Measurements from ENCODE around the gene LSM7.

The LSM7 gene

GRCh38 chr19:2328401-2329148 is at the start of gene LSM7, which contains the start of gene SPPL2B:
Gene LSM7 (minus strand): TSS chr19:2328586. CDS start chr19:2328566, 20 bp downstream.
Gene SPPL2B (plus strand): TSS chr19:2328684. CDS start chr19:2328710, 26 bp downstream.
- H3K4me1 Mint-ChIP-seq, result peaks cover 45% of the 10 kb centered on the region

DNA sequence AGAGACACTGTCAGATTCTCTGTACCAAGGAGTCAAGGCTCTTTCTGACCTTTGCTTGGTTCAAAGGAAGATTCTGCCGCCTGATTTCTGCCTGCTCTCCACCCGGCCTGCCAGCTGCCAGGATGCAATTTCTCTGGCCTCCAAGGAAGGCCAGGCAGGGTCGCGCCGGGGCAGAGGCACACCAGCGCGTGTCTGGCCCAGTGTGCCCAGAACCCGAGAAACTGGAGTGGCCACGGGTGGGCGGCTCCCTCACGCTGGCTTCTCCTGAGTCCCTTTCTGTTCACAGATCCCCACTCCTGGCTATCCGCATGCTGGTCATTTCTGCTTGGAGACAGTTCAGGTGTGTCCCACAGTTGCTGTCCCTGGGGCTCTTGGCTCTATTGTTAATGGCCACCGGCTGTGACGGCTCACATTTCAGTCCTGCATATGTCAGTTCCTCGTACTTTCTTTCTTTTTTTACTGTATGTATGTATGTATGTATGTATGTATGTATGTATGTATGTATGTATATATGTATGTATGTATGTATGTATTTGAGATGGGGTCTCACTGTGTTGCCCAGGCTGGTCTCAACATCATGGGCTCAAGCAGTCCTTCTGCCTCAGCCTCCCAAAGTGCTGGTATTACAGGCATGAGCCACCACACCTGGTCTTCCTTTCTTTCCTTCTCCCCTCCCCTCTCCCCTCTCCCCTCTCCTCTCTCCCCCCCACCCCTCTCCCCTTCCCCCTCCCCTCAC is 48.6 kb upstream of the LSM7 start:
- H3K27ac Mint-ChIP-seq, result peak overlapping the region; percentile 61
- ATAC-seq, result peak; percentile 13

More at GRCh38 chr19:2328401-2329148, at the start of gene LSM7, which contains the start of gene SPPL2B:
- Mint-ChIP-seq H3K36me3 (peaks cover 58% of the 10 kb centered on the region), H3K27ac (peak within 1 kb of the TSS; percentile 95), H3K4me3 (peak within 1 kb of the TSS; percentile 92), H3K9me3 (no peaks in the 10 kb centered on the region)
- ATAC-seq, result peak; percentile 89
- peak; percentile 89 to 95 for DNase-seq (ENCODE audit: low spot score in 2 of 2)

DNA sequence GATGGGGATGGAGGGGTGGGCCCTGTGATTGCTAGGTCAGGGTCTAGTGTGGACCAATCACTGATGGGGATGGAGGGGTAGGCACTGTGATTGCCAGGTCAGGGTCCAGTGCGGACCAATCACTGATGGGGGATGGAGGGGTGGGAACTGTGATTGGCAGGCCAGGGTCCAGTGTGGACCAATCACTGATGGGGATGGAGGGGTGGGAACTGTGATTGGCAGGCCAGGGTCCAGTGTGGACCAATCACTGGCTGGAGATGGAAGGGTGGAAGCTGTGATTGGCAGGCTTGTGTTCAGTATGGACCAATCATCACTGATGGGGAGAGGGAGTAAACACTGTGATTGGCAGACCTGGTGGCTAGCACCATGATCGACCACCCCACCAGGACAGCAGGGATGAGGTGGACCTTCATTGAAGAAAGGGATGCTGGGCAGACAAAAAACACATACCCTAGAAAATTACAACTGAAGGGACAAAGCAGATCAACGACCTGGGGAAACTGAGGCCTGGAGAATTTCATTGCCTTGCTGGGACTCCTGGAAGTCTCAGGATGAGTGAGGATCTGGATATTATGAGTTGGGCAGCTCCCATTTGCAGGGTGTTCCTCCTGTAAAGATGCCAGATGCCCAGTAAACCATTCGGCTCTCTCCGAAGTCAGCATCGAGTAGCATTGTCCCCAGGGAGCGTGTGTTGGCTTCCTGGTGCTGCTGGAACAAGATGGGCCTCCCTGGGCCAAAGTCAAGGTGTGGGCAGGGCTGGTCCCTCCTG is 47.2 kb upstream of the LSM7 start:
- DNase-seq (ENCODE audit: low spot score in 2 of 2) (no peak), ATAC-seq (peak; percentile 24)
- Mint-ChIP-seq H3K4me1 (peaks cover 6% of the 10 kb centered on the region), H3K27ac (no peak overlapping the region), H3K36me3 (no peaks in the 10 kb centered on the region), H3K4me3 (no peak overlapping the region), H3K9me3 (peaks cover 4% of the 10 kb centered on the region)

More for the DNA sequence above, 48.6 kb upstream of the LSM7 start:
- no peak overlapping the region for H3K4me3 Mint-ChIP-seq
- H3K9me3 Mint-ChIP-seq, result peaks cover 7% of the 10 kb centered on the region
- H3K4me1 Mint-ChIP-seq, result peaks cover 6% of the 10 kb centered on the region
- DNase-seq (ENCODE audit: low spot score in 2 of 2), result no peak
- H3K36me3 Mint-ChIP-seq, result no peaks in the 10 kb centered on the region

DNA sequence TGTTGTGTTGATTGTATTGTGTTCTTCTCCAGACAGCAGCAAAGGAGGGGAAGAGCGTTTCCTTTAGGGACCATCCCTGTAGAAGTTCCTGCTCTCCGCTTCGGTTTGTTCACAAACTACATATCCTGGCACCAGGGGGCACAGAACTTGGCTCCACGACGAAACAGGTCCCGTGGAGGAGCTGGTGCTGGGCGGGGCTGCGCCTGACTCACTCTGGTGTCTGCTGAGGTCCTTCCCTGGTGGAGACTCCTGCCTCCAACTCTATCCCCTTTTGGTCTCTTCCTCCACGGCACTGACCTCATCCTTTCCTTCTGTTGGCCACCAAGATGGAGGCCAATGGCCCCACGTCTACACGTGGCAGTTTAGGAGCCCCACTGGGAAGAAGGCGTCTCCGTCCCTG is 46.4 kb upstream of the LSM7 start:
- Mint-ChIP-seq H3K36me3 (no peaks in the 10 kb centered on the region), H3K27ac (no peak overlapping the region), H3K9me3 (peaks cover 4% of the 10 kb centered on the region), H3K4me1 (peaks cover 6% of the 10 kb centered on the region), H3K4me3 (no peak overlapping the region)
- no peak for ATAC-seq
- DNase-seq (ENCODE audit: low spot score in 2 of 2), result no peak

DNA sequence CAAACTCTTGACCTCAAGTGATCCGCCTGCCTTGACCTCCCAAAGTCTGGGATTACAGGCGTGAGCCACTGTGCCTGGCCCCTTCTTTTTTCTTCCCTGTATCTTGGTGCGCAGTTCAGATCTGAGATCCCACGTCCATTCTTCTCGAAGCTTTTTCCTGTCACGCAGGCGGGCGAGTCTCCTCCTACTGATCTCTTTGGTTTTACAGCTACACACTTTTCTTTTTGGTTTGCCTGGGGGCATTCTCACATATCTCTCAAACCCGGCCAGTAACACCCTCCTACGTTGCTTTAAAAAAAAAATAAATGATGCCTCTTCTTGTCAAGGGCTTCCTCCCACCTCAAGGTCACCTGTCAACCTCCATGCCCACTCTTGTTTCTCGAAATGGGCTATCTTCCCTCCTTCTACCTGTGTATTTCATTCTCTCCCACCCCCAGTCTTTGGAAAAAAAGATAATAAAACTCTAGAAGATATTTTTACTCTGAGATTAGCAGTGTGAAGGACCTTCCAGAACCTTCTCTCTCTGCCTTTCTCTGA is 43.8 kb upstream of the LSM7 start:
- Mint-ChIP-seq H3K4me3 (no peak overlapping the region), H3K27ac (no peak overlapping the region), H3K36me3 (no peaks in the 10 kb centered on the region), H3K4me1 (peaks cover 6% of the 10 kb centered on the region), H3K9me3 (no peaks in the 10 kb centered on the region)
- ATAC-seq (no peak), DNase-seq (ENCODE audit: low spot score in 2 of 2) (no peak)

GRCh38 chr19:2371656-2372055 is 43.3 kb upstream of the LSM7 start:
- Mint-ChIP-seq H3K4me3 (no peak overlapping the region), H3K27ac (no peak overlapping the region), H3K36me3 (no peaks in the 10 kb centered on the region), H3K4me1 (peaks cover 6% of the 10 kb centered on the region), H3K9me3 (no peaks in the 10 kb centered on the region)
- ATAC-seq (peak; percentile 57), DNase-seq (ENCODE audit: low spot score in 2 of 2) (no peak)

DNA sequence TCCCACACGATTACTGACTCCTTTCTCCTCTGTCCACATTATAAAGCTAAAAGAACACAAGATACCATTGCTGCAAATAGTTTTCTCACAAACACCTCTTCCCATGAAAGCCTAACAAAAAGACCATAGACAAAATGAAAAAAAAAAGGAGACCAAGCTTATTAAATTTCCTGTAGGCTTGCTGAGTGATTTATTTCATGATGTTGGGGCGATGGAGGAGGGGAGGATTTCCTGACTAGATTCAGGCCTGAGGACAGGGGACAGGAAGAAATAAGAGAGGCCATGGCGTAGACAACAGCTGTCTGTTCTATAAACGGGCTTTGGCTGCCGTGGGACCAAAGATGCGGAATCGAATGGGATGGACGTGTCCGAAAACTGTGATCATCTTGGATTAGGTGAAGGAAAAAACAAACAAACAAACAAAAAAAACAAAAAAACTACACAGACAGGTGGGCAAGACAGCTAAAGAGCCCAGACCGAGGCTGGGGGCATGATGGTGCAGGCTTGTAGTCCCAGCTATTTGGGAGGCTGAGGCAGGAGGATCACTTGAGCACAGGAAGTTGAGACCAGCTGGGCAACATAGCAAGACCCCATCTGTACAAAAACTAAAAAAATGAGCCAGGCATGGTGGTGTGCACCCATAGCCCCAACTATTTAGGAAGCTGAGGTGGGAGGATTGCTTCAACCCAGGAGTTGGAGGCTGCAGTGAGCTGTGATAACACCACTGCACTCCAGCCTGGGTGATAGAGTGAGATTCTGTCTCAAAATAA is 37.0 kb upstream of the LSM7 start:
- Mint-ChIP-seq H3K36me3 (no peaks in the 10 kb centered on the region), H3K9me3 (no peaks in the 10 kb centered on the region), H3K4me3 (no peak overlapping the region), H3K27ac (no peak overlapping the region), H3K4me1 (peaks cover 6% of the 10 kb centered on the region)
- DNase-seq (ENCODE audit: low spot score in 2 of 2) (no peak), ATAC-seq (no peak)

- DNase-seq (ENCODE audit: low spot score in 2 of 2) (no peak), ATAC-seq (no peak)
- H3K36me3 Mint-ChIP-seq, result no peaks in the 10 kb centered on the region
- H3K4me1 Mint-ChIP-seq, result peaks cover 5% of the 10 kb centered on the region
- no peak overlapping the region for H3K4me3 Mint-ChIP-seq
- no peak overlapping the region for H3K27ac Mint-ChIP-seq
- H3K9me3 Mint-ChIP-seq, result no peaks in the 10 kb centered on the region
These were observed 35.0 kb upstream of the LSM7 start for GRCh38 chr19:2363419-2363818.

- no peak overlapping the region for H3K27ac Mint-ChIP-seq
- no peaks in the 10 kb centered on the region for H3K36me3 Mint-ChIP-seq
- ATAC-seq, result no peak
- no peak for DNase-seq (ENCODE audit: low spot score in 2 of 2)
- no peaks in the 10 kb centered on the region for H3K9me3 Mint-ChIP-seq
- H3K4me1 Mint-ChIP-seq, result peaks cover under 1% of the 10 kb centered on the region
- no peak overlapping the region for H3K4me3 Mint-ChIP-seq
These were observed 34.5 kb upstream of the LSM7 start for GRCh38 chr19:2362970-2363300.

- H3K36me3 Mint-ChIP-seq, result no peaks in the 10 kb centered on the region
- H3K4me3 Mint-ChIP-seq, result no peak overlapping the region
- ATAC-seq (no peak), DNase-seq (ENCODE audit: low spot score in 2 of 2) (no peak)
- H3K4me1 Mint-ChIP-seq, result no peaks in the 10 kb centered on the region
- H3K27ac Mint-ChIP-seq, result no peak overlapping the region
- H3K9me3 Mint-ChIP-seq, result no peaks in the 10 kb centered on the region
These were observed 33.9 kb upstream of the LSM7 start for GRCh38 chr19:2362046-2362969.

GRCh38 chr19:2361246-2362045 is 33.1 kb upstream of the LSM7 start:
- Mint-ChIP-seq H3K4me1 (no peaks in the 10 kb centered on the region), H3K4me3 (no peak overlapping the region), H3K27ac (no peak overlapping the region), H3K9me3 (no peaks in the 10 kb centered on the region), H3K36me3 (no peaks in the 10 kb centered on the region)
- DNase-seq (ENCODE audit: low spot score in 2 of 2) (no peak), ATAC-seq (no peak)

GRCh38 chr19:2360833-2361232 is 32.4 kb upstream of the LSM7 start:
- Mint-ChIP-seq H3K4me1 (no peaks in the 10 kb centered on the region), H3K4me3 (no peak overlapping the region), H3K9me3 (no peaks in the 10 kb centered on the region), H3K27ac (no peak overlapping the region), H3K36me3 (no peaks in the 10 kb centered on the region)
- DNase-seq (ENCODE audit: low spot score in 2 of 2), result no peak
- no peak for ATAC-seq

DNA sequence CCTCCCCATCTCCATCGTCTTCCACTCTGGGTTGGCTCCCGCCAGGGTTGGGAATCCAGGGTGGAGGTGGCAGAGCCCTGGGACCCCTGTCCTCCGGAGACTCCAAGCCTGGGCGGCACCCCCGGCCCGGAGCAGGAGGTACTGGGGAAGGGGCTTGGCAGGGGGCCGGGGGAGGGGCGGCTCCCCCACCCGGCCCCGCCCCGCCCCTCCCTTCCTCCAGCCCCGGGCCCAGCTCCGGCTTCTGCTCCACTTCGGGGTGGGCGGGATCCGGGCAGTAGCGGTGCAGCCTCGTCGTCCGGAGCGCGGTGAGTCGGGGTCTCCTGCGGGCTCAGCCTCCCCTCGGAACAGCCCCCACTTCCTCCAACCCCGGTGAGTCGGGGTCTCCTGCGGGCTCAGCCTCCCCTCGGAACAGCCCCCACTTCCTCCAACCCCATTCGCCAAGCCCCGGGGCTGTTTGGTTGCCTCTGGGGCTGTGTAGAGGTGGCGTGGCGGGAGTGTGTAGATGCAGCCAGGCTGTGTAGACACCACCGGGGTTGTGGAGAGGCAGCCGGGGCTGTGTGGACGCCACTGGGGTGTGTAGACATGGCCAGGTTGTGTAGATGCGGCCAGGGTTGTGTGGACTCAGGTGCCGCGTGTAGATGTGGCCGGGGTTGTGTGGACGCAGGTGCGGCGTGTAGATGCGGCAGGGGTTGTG is 31.8 kb upstream of the LSM7 start, which contains the start of gene TMPRSS9:
Gene TMPRSS9, plus strand, starts transcription at position 274 of the 694 bp plus-strand sequence. CDS start 29,521 bp downstream, outside the sequence.
- Mint-ChIP-seq H3K9me3 (no peaks in the 10 kb centered on the region), H3K4me3 (no peak within 1 kb of the TSS), H3K4me1 (no peaks in the 10 kb centered on the region), H3K27ac (no peak within 1 kb of the TSS), H3K36me3 (no peaks in the 10 kb centered on the region)
- ATAC-seq, result peak; percentile 42
- no peak for DNase-seq (ENCODE audit: low spot score in 2 of 2)

Data from stimulated activated effector memory CD8-positive, alpha-beta T cell treated with anti-CD3 and anti-CD28 coated beads, Interleukin-12 subunit alpha, Interleukin-12 subunit beta, amount 100 ng/mL, for 72 hours (primary cell).